Measurements from ENCODE around the gene SNX12.
A peak's percentile ranks its signal among the peaks of the same experiment; 100 is the strongest.
"Not testable (repeated sequence)": the region's sequence is repeated elsewhere in the genome, so short reads cannot be mapped to it uniquely, and the experiment has no call there.

The SNX12 gene

GRCh38 chrX:71085900-71086299, 17.8 kb upstream of the SNX12 start:
- no peak for DNase-seq

- DNase-seq: no peak
These were observed 14.7 kb upstream of the SNX12 start for GRCh38 chrX:71082822-71083221.

GRCh38 chrX:71082124-71082647, 14.1 kb upstream of the SNX12 start:
- no peak for DNase-seq

- DNase-seq: no peak
These were observed 13.4 kb upstream of the SNX12 start for GRCh38 chrX:71081330-71082123.

- DNase-seq: no peak
These were observed 2.4 kb upstream of the SNX12 start for GRCh38 chrX:71070531-71070930.

- peak in 3 of 14 donors; percentile 29 to 40 (median 38) for DNase-seq
These were observed 456 bp downstream of the SNX12 start for GRCh38 chrX:71067712-71068043.

- DNase-seq: no peak
These were observed 1.0 kb downstream of the SNX12 start for GRCh38 chrX:71067089-71067488.

GRCh38 chrX:71060127-71060526, 8.0 kb downstream of the SNX12 start:
- no peak for DNase-seq

GRCh38 chrX:71057848-71058530, 10.1 kb downstream of the SNX12 start:
- no peak for DNase-seq

- DNase-seq: no peak
These were observed 11.3 kb downstream of the SNX12 start for GRCh38 chrX:71056867-71057266.

GRCh38 chrX:71053217-71053621, 14.9 kb downstream of the SNX12 start:
- DNase-seq: peak in 4 of 14 donors; percentile 0 to 10 (median 6)

- no peak for DNase-seq
These were observed 15.4 kb downstream of the SNX12 start for GRCh38 chrX:71052721-71053120.

GRCh38 chrX:71047891-71048290, 20.2 kb downstream of the SNX12 start:
- not testable (repeated sequence) for DNase-seq

GRCh38 chrX:71017396-71017939, 50.7 kb downstream of the SNX12 start:
- no peak for DNase-seq

Data from C1 segment of cervical spinal cord (tissue), 14 donors.